GM23248 (cell line): ENCODE measurements around the gene MCFD2. TPM values are rescaled to one million over a fixed set of nuclear protein-coding genes. Genes with fewer than 3 reads are reported as not detected.
A peak's percentile ranks its signal among the peaks of the same experiment; 100 is the strongest.
"Not testable (repeated sequence)": the region's sequence is repeated elsewhere in the genome, so short reads cannot be mapped to it uniquely, and the experiment has no call there.

Source experiments
- DNase-seq: peaks from one replicate; pipeline ENCODE4 v3.0.0-alpha.2; 2015
- H2AFZ ChIP-seq: fragments of 200-600 bp; sonication (generic); 2 replicates; pipeline ENCODE4 v1.6.1; 2016; ENCODE audit warnings: antibody characterized with exemption
- H3F3A ChIP-seq: fragments of 200-600 bp; sonication (generic); 2 replicates; pipeline ENCODE4 v1.6.1; 2016; ENCODE audit warnings: mild to moderate bottlenecking, antibody characterized with exemption, mixed run types; ENCODE audit not compliant: insufficient read depth
- H3K27ac ChIP-seq: fragments of 200-600 bp; sonication (generic); 2 replicates; pipeline ENCODE4 v1.5.1; 2016; ENCODE audit warnings: mild to moderate bottlenecking
- H3K27me3 ChIP-seq: fragments of 200-600 bp; sonication (generic); replicated peaks from 2 replicates; pipeline ENCODE4 v1.6.1; 2016; ENCODE audit warnings: mild to moderate bottlenecking; ENCODE audit not compliant: insufficient read depth
- H3K36me3 ChIP-seq: fragments of 200-600 bp; sonication (generic); 2 replicates; pipeline ENCODE4 v1.6.1; 2016; ENCODE audit warnings: low read depth, mild to moderate bottlenecking
- H3K4me1 ChIP-seq: fragments of 200-600 bp; sonication (generic); 2 replicates; pipeline ENCODE4 v1.6.1; 2016; ENCODE audit warnings: mild to moderate bottlenecking; ENCODE audit not compliant: insufficient read depth
- H3K4me2 ChIP-seq: fragments of 200-600 bp; sonication (generic); one replicate; pipeline ENCODE4 v1.6.1; 2016; ENCODE audit warnings: mild to moderate bottlenecking; ENCODE audit not compliant: unreplicated experiment
- H3K4me3 ChIP-seq: fragments of 200-600 bp; sonication (generic); 2 replicates; pipeline ENCODE4 v1.5.1; 2016; ENCODE audit warnings: mild to moderate bottlenecking
- H3K79me2 ChIP-seq: fragments of 200-600 bp; sonication (generic); 2 replicates; pipeline ENCODE4 v1.6.1; 2016; ENCODE audit warnings: mild to moderate bottlenecking; ENCODE audit not compliant: insufficient read depth
- H3K9ac ChIP-seq: fragments of 200-600 bp; sonication (generic); 2 replicates; pipeline ENCODE4 v1.6.1; 2016; ENCODE audit warnings: mild to moderate bottlenecking
- H3K9me2 ChIP-seq: fragments of 200-600 bp; sonication (generic); 2 replicates; pipeline ENCODE4 v1.6.1; 2016; ENCODE audit warnings: mixed run types, mild to moderate bottlenecking, moderate library complexity; ENCODE audit not compliant: insufficient read depth
- H3K9me3 ChIP-seq: fragments of 200-600 bp; sonication (generic); one replicate; pipeline ENCODE4 v1.6.1; 2017; ENCODE audit warnings: low read depth
- H4K20me1 ChIP-seq: fragments of 200-600 bp; sonication (generic); 2 replicates; pipeline ENCODE4 v1.6.0; 2016; ENCODE audit not compliant: insufficient read depth
- EZH2 ChIP-seq: fragments of 200-600 bp; sonication (generic); IDR thresholded peaks from 2 replicates; pipeline ENCODE4 v1.6.1; 2018; ENCODE audit warnings: antibody characterized with exemption, mild to moderate bottlenecking; ENCODE audit not compliant: insufficient read depth, poor library complexity, severe bottlenecking
- EZH2phosphoT487 ChIP-seq: fragments of 200-600 bp; sonication (generic); IDR thresholded peaks from 2 replicates; pipeline ENCODE4 v1.6.1; 2018; ENCODE audit warnings: antibody characterized with exemption, moderate library complexity, mild to moderate bottlenecking, low read depth; ENCODE audit not compliant: insufficient read depth
- WGBS, 2 experiments: methylation state at CpG; one replicate each; pipeline ENCODE4 v1.1.6; 2015 to 2017; ENCODE audit warnings: low lambda C conversion rate in 2 of 2, low coverage in 1 of 2; ENCODE audit errors: missing lambda C conversion rate in 2 of 2; 5-methylcytosine and 5-hydroxymethylcytosine counted together
- in situ Hi-C: fragments of 300-500 bp; cut with MboI; formaldehyde crosslinking; loops from 2 replicates; pipeline ENCODE4 v1.15.0; 2020
- polyA plus RNA-seq: library from polyadenylated mRNA; unstranded; fragments of >200 nt; fragmentation: Nextera tagmentation; extraction: Ambion mirVana; gene quantifications from 2 replicates; pipeline ENCODE4 v1.2.1, GENCODE V29; 2016
- total RNA-seq: library from RNA; depleted of rRNA; stranded (reverse); fragments of >200 nt; shearing (Covaris generic); gene quantifications from 2 replicates; pipeline ENCODE4 v1.2.3, GENCODE V29; 2014

Gene MCFD2
- total and polyA plus RNA-seq, 2 experiments from 2014 or later = 298 to 310 TPM

DNA sequence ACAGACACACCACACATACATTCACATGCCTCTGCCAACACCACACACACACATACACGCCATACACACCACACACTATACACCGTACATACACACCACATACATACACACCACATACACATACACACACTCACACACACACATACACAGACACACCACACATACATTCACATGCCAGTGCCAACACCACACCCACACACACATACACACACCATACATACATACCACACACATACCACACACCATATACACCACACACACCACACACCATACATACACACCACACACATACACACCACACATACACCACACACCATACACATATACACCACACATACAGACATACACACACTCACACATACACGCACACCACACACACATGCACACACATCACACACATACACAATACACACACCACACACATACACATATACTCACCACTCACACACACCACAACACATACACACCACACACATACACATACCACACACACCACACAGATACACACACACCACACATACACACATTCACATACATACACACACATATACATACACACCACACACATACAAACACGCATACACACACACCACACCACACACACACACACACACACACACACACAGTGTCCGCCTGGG lies 37.2 kb downstream of the MCFD2 start:
- DNase-seq = no peak
- H3F3A ChIP-seq = peaks cover 69% of the 10 kb centered on the region
- H3K36me3 ChIP-seq = no peaks in the 10 kb centered on the region
- no peak overlapping the region for H2AFZ ChIP-seq
- peaks cover 35% of the 10 kb centered on the region for H3K79me2 ChIP-seq
- TF ChIP-seq EZH2 (no peak), EZH2phosphoT487 (no peak)
- 0 out of 2 replicates have a peak overlapping the region, but pooled peaks have one; percentile 94 for H3K27ac ChIP-seq
- no peaks in the 10 kb centered on the region for H3K27me3 ChIP-seq
- H4K20me1 ChIP-seq = no peaks in the 10 kb centered on the region
- no peak overlapping the region for H3K9ac ChIP-seq
- no peak overlapping the region for H3K4me2 ChIP-seq
- H3K4me3 ChIP-seq = no peak overlapping the region
- H3K9me3 ChIP-seq = no peaks in the 10 kb centered on the region
- WGBS, 2 experiments = 83 to 91% methylated on average over 5 of the region's 5 CpGs
- H3K9me2 ChIP-seq = no peaks in the 10 kb centered on the region
- peaks cover 66% of the 10 kb centered on the region for H3K4me1 ChIP-seq
- in situ Hi-C loops = no loop called here

DNA sequence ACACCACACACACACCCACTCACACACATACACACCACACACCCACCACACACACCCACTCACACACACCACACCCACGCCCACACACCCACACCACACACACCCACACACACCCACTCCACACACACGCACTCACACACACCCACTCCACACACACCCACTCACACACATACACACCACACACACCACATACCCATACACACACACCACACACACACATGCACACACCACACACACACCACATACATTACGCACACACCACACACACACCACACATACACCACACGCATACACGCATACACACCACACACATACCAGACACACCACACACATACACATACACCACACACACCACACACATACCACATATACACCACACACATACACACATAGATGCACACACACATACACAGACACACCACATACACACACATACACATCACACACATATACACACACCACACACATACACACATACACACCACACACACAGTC lies 37.9 kb downstream of the MCFD2 start:
- H3K79me2 ChIP-seq = peaks cover 35% of the 10 kb centered on the region
- no peak overlapping the region for H2AFZ ChIP-seq
- H3K9me2 ChIP-seq = no peaks in the 10 kb centered on the region
- H3K4me3 ChIP-seq = no peak overlapping the region
- H4K20me1 ChIP-seq = no peaks in the 10 kb centered on the region
- no peak for DNase-seq
- TF ChIP-seq EZH2phosphoT487 (no peak), EZH2 (no peak)
- peak overlapping the region; percentile 94 for H3K27ac ChIP-seq
- peaks cover 66% of the 10 kb centered on the region for H3K4me1 ChIP-seq
- peak overlapping the region; percentile 60; the same call in 1 of the 2 replicates for H3K9ac ChIP-seq
- no peaks in the 10 kb centered on the region for H3K27me3 ChIP-seq
- in situ Hi-C loops = no loop called here
- peaks cover 69% of the 10 kb centered on the region for H3F3A ChIP-seq
- H3K36me3 ChIP-seq = no peaks in the 10 kb centered on the region
- no peak overlapping the region for H3K4me2 ChIP-seq
- 88 to 100% methylated on average over 1 to 5 of the region's 5 CpGs for WGBS, 2 experiments
- no peaks in the 10 kb centered on the region for H3K9me3 ChIP-seq

DNA sequence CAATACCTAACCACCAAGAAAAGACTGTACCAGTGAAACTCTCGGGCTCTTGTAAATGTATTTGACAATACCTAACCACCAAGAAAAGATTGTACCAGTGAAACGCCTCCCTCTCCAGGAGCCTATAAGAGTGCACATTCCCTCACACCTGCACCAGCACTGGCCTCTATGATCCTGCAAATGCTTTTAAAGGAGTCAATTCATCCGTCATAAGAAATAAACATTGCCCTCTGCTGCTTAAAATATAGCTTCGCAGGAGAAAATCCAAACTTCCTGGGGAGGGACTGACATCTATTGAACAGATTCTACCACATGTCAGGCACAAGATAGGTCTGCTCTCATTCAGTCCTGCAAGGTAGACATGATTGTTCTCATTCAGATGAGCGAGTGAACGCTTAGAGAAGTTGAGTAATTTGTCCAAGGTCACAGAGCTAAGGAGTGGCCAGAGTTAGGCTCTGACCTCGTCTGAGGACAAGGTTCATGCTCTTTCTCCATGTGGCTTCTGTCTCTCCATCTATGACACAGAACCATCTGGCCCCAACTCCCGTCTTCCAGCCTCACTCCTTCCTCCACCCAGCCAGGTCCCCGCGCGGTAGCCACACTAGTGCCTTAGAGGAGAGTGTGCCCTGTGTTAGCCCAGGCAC lies 38.7 kb downstream of the MCFD2 start:
- Histone ChIP-seq H3K4me2 (no peak overlapping the region), H3K27ac (peak overlapping the region; percentile 94), H3K79me2 (peaks cover 35% of the 10 kb centered on the region), H3K4me1 (peaks cover 63% of the 10 kb centered on the region), H4K20me1 (no peaks in the 10 kb centered on the region), H3K9me3 (no peaks in the 10 kb centered on the region), H3F3A (peaks cover 71% of the 10 kb centered on the region), H2AFZ (peak overlapping the region; percentile 47), H3K9ac (peak overlapping the region; percentile 60), H3K4me3 (no peak overlapping the region), H3K27me3 (no peaks in the 10 kb centered on the region), H3K36me3 (no peaks in the 10 kb centered on the region), H3K9me2 (no peaks in the 10 kb centered on the region)
- in situ Hi-C loops = no loop called here
- peak; percentile 89 for DNase-seq
- WGBS, 2 experiments = 24 to 25% methylated on average over 11 of the region's 11 CpGs
- TF ChIP-seq EZH2phosphoT487 (no peak), EZH2 (no peak)

DNA sequence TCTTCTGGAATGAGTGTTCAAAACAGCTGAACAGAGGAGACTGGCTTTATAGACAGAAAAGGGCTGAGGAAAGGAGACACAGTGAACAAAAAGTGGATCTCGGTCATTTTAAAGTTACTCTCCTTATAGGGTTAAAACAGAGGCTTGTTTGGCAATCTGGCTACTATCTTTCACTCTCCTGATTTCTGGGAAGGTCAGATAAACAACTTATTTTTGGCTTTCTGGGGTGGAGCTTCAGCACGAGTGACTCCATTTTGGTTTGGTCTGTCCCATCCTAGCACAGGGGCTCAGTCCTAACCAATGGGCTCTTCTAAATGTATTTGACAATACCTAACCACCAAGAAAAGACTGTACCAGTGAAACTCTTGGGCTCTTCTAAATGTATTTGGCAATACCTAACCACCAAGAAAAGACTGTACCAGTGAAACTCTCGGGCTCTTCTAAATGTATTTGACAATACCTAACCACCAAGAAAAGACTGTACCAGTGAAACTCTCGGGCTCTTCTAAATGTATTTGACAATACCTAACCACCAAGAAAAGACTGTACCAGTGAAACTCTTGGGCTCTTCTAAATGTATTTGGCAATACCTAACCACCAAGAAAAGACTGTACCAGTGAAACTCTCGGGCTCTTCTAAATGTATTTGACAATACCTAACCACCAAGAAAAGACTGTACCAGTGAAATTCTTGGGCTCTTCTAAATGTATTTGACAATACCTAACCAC lies 39.5 kb downstream of the MCFD2 start:
- H3K9ac ChIP-seq = 0 out of 2 replicates have a peak overlapping the region, but pooled peaks have one; percentile 13
- H3K4me1 ChIP-seq = peaks cover 56% of the 10 kb centered on the region
- H2AFZ ChIP-seq, H4K20me1 ChIP-seq, H3K9me2 ChIP-seq, H3K4me2 ChIP-seq, in situ Hi-C loops, H3K4me3 ChIP-seq, H3K9me3 ChIP-seq, DNase-seq, H3K36me3 ChIP-seq, H3K27me3 ChIP-seq: not testable (repeated sequence)
- 92 to 97% methylated on average over 2 to 5 of the region's 5 CpGs for WGBS, 2 experiments
- peaks cover 35% of the 10 kb centered on the region for H3K79me2 ChIP-seq
- peaks cover 63% of the 10 kb centered on the region for H3F3A ChIP-seq
- H3K27ac ChIP-seq = peak overlapping the region; percentile 94
